Stimulated activated memory B cell treated with anti-CD40 and anti-IgM and Interleukin-4, amounts not matched to agents 10 μg/mL and 1 μg/mL and 100 μg/mL, for 72 hours (primary cell): ENCODE results near the gene RSPO3.

Source experiments
- ATAC-seq: fragments of 150-1000 bp; cut with Tn5 transposase; 2 replicates; pipeline ENCODE4 v1.10.0; 2021
- H3K27ac Mint-ChIP-seq: one replicate; pipeline ENCODE4 v1.8.0; 2022; ENCODE audit warnings: mild to moderate bottlenecking, mixed read lengths
- H3K27me3 Mint-ChIP-seq: one replicate; pipeline ENCODE4 v1.8.0; 2022; ENCODE audit warnings: mixed read lengths
- H3K36me3 Mint-ChIP-seq: one replicate; pipeline ENCODE4 v1.8.0; 2022; ENCODE audit warnings: mixed read lengths
- H3K4me1 Mint-ChIP-seq: one replicate; pipeline ENCODE4 v1.8.0; 2022; ENCODE audit warnings: mixed read lengths
- H3K4me3 Mint-ChIP-seq: one replicate; pipeline ENCODE4 v1.8.0; 2022; ENCODE audit warnings: mild to moderate bottlenecking, moderate library complexity, mixed read lengths
- H3K9me3 Mint-ChIP-seq: one replicate; pipeline ENCODE4 v1.8.0; 2022; ENCODE audit warnings: mixed read lengths

Gene RSPO3

GRCh38 chr6:127164036-127164435, 45.6 kb downstream of the RSPO3 start:
- Mint-ChIP-seq H3K27me3 (peaks cover 7% of the 10 kb centered on the region), H3K36me3 (no peaks in the 10 kb centered on the region), H3K27ac (no peak overlapping the region), H3K4me1 (no peaks in the 10 kb centered on the region), H3K9me3 (peaks cover 2% of the 10 kb centered on the region), H3K4me3 (no peak overlapping the region)
- peak; percentile 24 for ATAC-seq

GRCh38 chr6:127164565-127164964, 46.1 kb downstream of the RSPO3 start:
- H3K27me3 Mint-ChIP-seq, result peaks cover 9% of the 10 kb centered on the region
- H3K4me3 Mint-ChIP-seq, result no peak overlapping the region
- H3K4me1 Mint-ChIP-seq, result no peaks in the 10 kb centered on the region
- H3K27ac Mint-ChIP-seq, result no peak overlapping the region
- no peaks in the 10 kb centered on the region for H3K36me3 Mint-ChIP-seq
- no peak for ATAC-seq
- peaks cover 2% of the 10 kb centered on the region for H3K9me3 Mint-ChIP-seq

GRCh38 chr6:127173156-127173940, 54.9 kb downstream of the RSPO3 start:
- H3K36me3 Mint-ChIP-seq, result no peaks in the 10 kb centered on the region
- H3K27me3 Mint-ChIP-seq, result peaks cover 13% of the 10 kb centered on the region
- no peak overlapping the region for H3K4me3 Mint-ChIP-seq
- H3K27ac Mint-ChIP-seq, result no peak overlapping the region
- no peaks in the 10 kb centered on the region for H3K9me3 Mint-ChIP-seq
- ATAC-seq, result no peak
- no peaks in the 10 kb centered on the region for H3K4me1 Mint-ChIP-seq

DNA sequence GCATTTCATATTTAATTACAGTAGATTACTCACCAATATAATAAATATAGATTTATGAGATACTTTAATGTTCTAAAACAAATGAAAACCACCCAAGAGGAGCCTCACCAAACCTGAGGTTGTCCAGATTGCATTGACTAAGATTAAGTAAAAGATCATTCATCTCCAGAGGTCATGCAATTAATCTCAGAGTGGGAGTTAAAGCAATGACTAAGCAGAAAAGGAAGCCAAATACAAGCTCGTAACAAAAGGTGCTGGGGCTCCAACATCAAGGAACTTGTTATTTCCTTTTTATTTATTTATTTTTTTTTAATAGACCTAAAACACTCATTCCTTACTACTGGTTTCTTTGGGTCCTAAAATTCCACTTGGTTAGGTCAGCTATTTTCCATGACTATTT, 57.7 kb downstream of the RSPO3 start:
- no peak for ATAC-seq
- H3K27me3 Mint-ChIP-seq, result no peaks in the 10 kb centered on the region
- no peaks in the 10 kb centered on the region for H3K9me3 Mint-ChIP-seq
- no peak overlapping the region for H3K4me3 Mint-ChIP-seq
- H3K4me1 Mint-ChIP-seq, result no peaks in the 10 kb centered on the region
- no peaks in the 10 kb centered on the region for H3K36me3 Mint-ChIP-seq
- no peak overlapping the region for H3K27ac Mint-ChIP-seq

DNA sequence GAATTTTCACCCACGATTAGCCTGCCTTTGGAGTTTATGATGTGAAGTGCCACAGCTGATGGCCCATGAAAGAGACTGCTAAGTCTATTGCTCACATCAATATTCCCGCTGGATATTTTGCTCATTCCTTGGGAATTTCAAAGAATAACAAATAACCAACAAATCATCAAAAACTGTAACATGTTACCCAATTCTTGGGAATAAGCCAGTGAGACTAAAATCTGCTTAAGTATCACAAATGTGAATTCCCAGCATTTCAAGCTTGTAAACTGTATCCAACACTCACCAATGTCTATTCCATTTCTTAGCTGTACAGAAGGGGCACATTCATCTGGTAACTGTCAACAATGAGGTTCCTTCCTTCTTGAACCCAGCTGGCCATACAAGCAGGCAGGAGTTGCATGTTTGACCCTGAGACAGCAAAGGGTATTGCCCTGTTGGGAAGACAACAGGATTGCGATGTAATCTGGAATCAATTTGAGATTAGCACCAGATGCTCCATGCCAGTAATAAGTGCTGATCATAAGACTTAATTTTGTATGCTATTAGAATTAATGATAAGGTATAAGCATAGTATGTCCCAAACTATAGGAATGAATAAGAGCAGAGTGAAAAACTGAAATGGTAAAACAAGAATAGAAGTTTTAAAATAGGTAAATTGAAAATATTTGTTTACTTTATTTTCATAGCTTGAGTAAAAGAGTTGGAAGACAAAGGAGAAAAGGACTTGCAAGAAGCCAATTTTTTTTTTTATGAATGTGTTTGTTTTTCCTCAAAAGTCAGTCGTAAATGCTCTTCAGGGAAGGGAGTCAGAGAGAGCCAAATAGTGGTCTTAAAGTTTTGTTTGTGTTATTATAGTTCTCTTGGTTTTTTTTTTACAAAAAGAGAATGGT, 58.8 kb downstream of the RSPO3 start:
- no peak for ATAC-seq
- H3K4me3 Mint-ChIP-seq, result no peak overlapping the region
- H3K27me3 Mint-ChIP-seq, result no peaks in the 10 kb centered on the region
- H3K9me3 Mint-ChIP-seq, result peaks cover 2% of the 10 kb centered on the region
- H3K27ac Mint-ChIP-seq, result no peak overlapping the region
- no peaks in the 10 kb centered on the region for H3K36me3 Mint-ChIP-seq
- no peaks in the 10 kb centered on the region for H3K4me1 Mint-ChIP-seq

GRCh38 chr6:127177923-127178231, 59.4 kb downstream of the RSPO3 start:
- H3K9me3 Mint-ChIP-seq, result peaks cover 2% of the 10 kb centered on the region
- H3K4me1 Mint-ChIP-seq, result no peaks in the 10 kb centered on the region
- no peak overlapping the region for H3K4me3 Mint-ChIP-seq
- peaks cover 5% of the 10 kb centered on the region for H3K27me3 Mint-ChIP-seq
- H3K27ac Mint-ChIP-seq, result no peak overlapping the region
- no peaks in the 10 kb centered on the region for H3K36me3 Mint-ChIP-seq
- no peak for ATAC-seq

DNA sequence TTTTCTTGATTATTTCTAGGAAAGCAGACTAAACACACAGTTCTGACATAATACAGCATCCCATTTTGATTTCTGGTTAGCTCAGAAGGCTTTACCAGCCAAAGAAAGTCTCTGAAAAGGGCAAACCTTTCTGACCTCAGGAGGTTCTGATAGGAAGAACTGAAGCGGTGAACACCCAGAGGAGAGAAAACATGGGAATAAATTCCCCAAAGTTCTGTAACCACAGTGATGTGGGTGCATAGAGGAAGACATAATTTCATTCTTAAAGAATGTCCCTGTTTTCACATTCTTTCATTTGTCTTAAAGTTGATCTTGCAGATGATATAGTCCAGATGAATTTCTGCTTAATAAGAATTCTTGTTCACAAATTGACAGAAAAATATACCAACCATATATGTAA, 60.3 kb downstream of the RSPO3 start:
- no peaks in the 10 kb centered on the region for H3K4me1 Mint-ChIP-seq
- H3K9me3 Mint-ChIP-seq, result peaks cover 2% of the 10 kb centered on the region
- no peak for ATAC-seq
- H3K27ac Mint-ChIP-seq, result no peak overlapping the region
- peaks cover 14% of the 10 kb centered on the region for H3K27me3 Mint-ChIP-seq
- H3K4me3 Mint-ChIP-seq, result no peak overlapping the region
- H3K36me3 Mint-ChIP-seq, result no peaks in the 10 kb centered on the region

- Mint-ChIP-seq H3K36me3 (no peaks in the 10 kb centered on the region), H3K4me3 (no peak overlapping the region), H3K4me1 (no peaks in the 10 kb centered on the region), H3K9me3 (peaks cover 2% of the 10 kb centered on the region), H3K27ac (no peak overlapping the region), H3K27me3 (peaks cover 17% of the 10 kb centered on the region)
- ATAC-seq, result no peak
Measured at GRCh38 chr6:127180426-127180825, 62.0 kb downstream of the RSPO3 start.

GRCh38 chr6:127182501-127182900, 64.0 kb downstream of the RSPO3 start:
- H3K4me1 Mint-ChIP-seq, result no peaks in the 10 kb centered on the region

GRCh38 chr6:127185437-127185995, 67.0 kb downstream of the RSPO3 start:
- Mint-ChIP-seq H3K9me3 (peaks cover 2% of the 10 kb centered on the region), H3K27ac (no peak overlapping the region), H3K27me3 (peaks cover 17% of the 10 kb centered on the region), H3K36me3 (no peaks in the 10 kb centered on the region), H3K4me3 (no peak overlapping the region), H3K4me1 (no peaks in the 10 kb centered on the region)
- ATAC-seq, result no peak

More at GRCh38 chr6:127182501-127182900, 64.0 kb downstream of the RSPO3 start:
- Mint-ChIP-seq H3K9me3 (peaks cover 2% of the 10 kb centered on the region), H3K27ac (no peak overlapping the region), H3K36me3 (no peaks in the 10 kb centered on the region), H3K27me3 (peaks cover 17% of the 10 kb centered on the region), H3K4me3 (no peak overlapping the region)
- ATAC-seq, result no peak

- Mint-ChIP-seq H3K4me3 (no peak overlapping the region), H3K4me1 (no peaks in the 10 kb centered on the region), H3K36me3 (no peaks in the 10 kb centered on the region), H3K9me3 (peaks cover under 1% of the 10 kb centered on the region), H3K27me3 (peaks cover 17% of the 10 kb centered on the region), H3K27ac (no peak overlapping the region)
- no peak for ATAC-seq
Measured at GRCh38 chr6:127186889-127187288, 68.4 kb downstream of the RSPO3 start.

- Mint-ChIP-seq H3K36me3 (no peaks in the 10 kb centered on the region), H3K27ac (no peak overlapping the region), H3K27me3 (peaks cover 4% of the 10 kb centered on the region), H3K4me1 (no peaks in the 10 kb centered on the region), H3K9me3 (no peaks in the 10 kb centered on the region), H3K4me3 (no peak overlapping the region)
- no peak for ATAC-seq
Measured at GRCh38 chr6:127188744-127189143, 70.3 kb downstream of the RSPO3 start.

GRCh38 chr6:127190552-127190951, 72.1 kb downstream of the RSPO3 start:
- Mint-ChIP-seq H3K4me3 (no peak overlapping the region), H3K27ac (no peak overlapping the region), H3K36me3 (no peaks in the 10 kb centered on the region), H3K4me1 (no peaks in the 10 kb centered on the region), H3K9me3 (no peaks in the 10 kb centered on the region), H3K27me3 (no peaks in the 10 kb centered on the region)
- no peak for ATAC-seq

DNA sequence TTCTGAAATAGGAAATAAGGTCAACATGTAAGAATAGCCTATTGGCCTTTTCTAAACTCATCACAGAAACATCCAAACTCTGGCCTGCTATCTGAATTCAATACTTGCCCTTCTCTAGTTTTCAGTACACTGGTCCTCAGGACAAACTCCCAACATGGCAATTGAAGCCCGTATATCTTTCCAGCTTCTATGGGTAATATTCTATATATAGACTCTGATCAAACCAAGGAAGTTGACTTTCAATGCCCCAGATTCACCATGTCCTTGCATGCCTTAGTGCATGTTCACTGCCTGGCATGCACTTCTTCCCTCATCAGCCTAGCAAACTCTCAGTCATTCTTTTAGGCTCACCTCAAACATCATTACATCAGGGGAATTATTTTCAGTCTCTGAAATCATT, 73.2 kb downstream of the RSPO3 start:
- H3K36me3 Mint-ChIP-seq, result no peaks in the 10 kb centered on the region
- H3K9me3 Mint-ChIP-seq, result no peaks in the 10 kb centered on the region
- H3K4me1 Mint-ChIP-seq, result no peaks in the 10 kb centered on the region
- no peak for ATAC-seq
- H3K4me3 Mint-ChIP-seq, result no peak overlapping the region
- H3K27ac Mint-ChIP-seq, result no peak overlapping the region
- H3K27me3 Mint-ChIP-seq, result no peaks in the 10 kb centered on the region

GRCh38 chr6:127192911-127193541, 74.6 kb downstream of the RSPO3 start:
- Mint-ChIP-seq H3K27ac (no peak overlapping the region), H3K4me3 (no peak overlapping the region), H3K4me1 (no peaks in the 10 kb centered on the region), H3K9me3 (no peaks in the 10 kb centered on the region), H3K27me3 (no peaks in the 10 kb centered on the region), H3K36me3 (no peaks in the 10 kb centered on the region)
- no peak for ATAC-seq
